HG03103 (cell line): ENCODE results near the gene EYA4.

ENCODE experiments used
- ATAC-seq: cut with Tn5 transposase; IDR thresholded peaks from one replicate; pipeline ENCODE4 v1.9.1; 2021; ENCODE audit warnings: low read depth; ENCODE audit not compliant: unreplicated experiment

EYA4 gene

GRCh38 chr6:133432021-133432989, 191.1 kb downstream of the EYA4 start:
- ATAC-seq, result no peak

GRCh38 chr6:133435065-133435728, 194.0 kb downstream of the EYA4 start:
- no peak for ATAC-seq

- ATAC-seq, result no peak
These were observed 195.5 kb downstream of the EYA4 start for GRCh38 chr6:133436652-133437051.

- no peak for ATAC-seq
These were observed 200.3 kb downstream of the EYA4 start for GRCh38 chr6:133441491-133441890.

DNA sequence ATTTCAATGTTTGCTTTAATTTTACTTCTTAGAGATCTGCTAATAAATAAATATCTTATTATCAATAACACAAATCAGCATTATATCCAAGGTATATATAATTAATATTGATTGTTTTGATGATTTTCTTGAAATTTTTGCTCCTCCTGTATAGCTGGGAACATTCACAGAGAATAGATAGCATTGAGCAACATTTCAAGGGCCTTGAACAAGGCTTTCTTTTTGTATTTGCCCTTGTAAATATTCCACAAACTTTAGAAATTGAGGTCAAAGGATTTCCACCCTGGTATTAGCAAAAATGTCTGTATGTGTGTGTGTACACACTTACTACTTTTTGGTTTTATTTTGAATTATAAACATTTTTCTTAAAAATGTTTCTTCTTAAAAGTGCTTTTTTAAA, 205.6 kb downstream of the EYA4 start:
- ATAC-seq, result no peak

DNA sequence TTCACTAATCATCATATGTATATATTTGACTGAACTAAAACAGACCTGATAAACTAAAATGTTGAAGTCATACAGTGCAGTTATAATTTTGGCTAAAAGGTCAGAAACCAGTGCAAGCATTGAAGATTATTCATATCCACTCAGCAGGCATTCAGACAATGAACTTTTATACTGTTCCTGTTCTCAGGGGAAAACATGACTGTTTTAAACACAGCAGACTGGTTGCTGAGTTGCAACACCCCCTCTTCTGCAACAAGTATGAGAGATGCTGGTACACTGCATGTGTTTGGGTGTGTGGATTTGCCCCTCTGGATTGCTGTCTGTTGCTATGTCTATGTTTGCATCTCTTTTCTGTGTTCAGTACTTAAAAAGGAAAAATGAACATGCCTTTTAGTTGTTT, 206.8 kb downstream of the EYA4 start:
- no peak for ATAC-seq

- ATAC-seq, result no peak
These were observed 215.3 kb downstream of the EYA4 start for GRCh38 chr6:133456439-133456838.

DNA sequence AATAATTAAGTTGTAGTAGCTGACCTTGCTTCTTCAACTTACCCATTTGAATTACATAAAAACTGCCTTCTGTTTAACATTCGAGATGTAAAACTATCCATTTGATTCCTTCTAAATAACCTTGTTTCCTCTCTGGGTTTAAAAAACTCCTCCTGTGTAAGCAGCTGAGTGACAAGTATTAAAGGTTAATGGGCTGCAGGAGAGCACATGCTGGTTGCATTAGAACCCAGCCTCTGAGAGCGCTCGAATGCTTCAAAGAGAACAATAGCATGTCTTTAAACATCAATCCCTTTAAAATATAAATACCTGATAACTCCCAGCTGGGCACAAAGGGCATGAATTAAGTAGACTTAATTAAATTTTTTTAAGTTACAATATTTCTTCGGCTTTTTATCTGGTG, 215.8 kb downstream of the EYA4 start:
- no peak for ATAC-seq

DNA sequence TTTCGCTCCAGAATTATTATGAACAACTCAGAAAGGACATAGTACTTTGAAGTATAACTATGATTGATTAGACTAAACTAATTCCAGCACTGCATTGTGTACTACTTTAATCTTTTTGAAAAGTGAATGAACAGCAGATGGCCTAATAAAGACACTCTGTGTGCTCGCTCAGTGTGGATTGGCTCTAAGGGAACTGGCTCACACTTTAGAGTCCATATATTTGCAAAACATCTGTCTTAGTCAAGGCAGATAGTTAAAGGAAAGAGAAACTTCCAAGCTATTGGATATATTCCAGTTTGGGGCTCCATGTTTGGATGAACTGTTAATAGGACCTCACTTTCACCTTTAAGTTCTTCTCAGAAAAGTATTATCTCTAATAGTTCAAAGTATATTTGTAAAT, 218.9 kb downstream of the EYA4 start:
- ATAC-seq, result no peak

DNA sequence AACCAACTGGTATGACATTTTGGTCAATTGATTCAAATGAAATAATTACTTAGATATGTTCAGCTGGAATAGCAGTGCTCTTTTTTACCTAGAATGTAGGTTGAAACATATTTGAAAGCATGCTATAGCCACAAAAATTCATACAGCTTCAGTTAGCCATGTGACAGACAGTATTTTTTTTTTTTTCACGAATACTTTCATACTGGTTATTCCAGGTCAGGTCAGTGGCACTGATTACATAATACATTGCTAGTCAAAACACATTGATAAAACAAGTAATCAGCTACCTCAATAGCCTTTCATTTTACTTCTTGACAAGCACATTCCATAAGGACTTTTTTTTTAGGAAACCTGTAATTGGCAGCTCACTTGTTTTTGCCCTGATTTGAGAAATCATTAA, 222.6 kb downstream of the EYA4 start:
- no peak for ATAC-seq

GRCh38 chr6:133466680-133467079, 225.5 kb downstream of the EYA4 start:
- no peak for ATAC-seq

DNA sequence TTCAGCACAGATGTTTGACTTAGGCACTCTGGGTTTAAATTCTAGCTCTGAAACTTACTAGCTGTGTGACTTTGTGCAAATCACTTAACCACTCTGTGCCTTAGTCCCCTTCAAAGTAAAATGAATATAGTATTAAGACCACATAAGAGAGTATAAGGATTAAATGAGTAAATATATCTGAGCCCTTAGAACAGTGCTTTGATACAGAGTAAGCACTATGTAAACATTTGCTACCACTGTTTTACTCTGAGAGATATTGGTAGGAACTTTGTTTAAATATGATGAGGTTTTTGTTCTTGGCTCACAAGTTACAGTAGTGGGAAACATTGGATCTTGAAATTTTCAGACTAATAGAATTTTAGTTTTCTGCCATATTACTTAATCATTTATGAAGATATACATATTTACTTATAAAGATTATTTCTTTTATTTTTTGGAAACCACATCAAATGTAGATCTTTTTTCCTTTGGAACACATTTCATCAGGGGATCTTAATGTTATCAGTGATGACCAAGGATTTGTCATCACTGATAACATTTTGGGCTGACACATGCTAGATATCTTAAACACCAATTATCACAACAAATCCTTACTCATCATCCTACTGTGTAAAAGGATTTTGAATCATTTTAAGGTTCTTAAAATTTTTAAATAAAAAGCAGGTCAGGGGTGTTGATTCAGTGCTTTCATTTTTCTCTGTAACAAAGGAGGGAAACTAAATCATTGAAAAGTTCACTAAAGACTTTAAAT, 226.2 kb downstream of the EYA4 start:
- no peak for ATAC-seq

- no peak for ATAC-seq
These were observed 226.8 kb downstream of the EYA4 start for GRCh38 chr6:133467982-133468380.

- ATAC-seq, result no peak
These were observed 227.4 kb downstream of the EYA4 start for GRCh38 chr6:133468591-133468990.

DNA sequence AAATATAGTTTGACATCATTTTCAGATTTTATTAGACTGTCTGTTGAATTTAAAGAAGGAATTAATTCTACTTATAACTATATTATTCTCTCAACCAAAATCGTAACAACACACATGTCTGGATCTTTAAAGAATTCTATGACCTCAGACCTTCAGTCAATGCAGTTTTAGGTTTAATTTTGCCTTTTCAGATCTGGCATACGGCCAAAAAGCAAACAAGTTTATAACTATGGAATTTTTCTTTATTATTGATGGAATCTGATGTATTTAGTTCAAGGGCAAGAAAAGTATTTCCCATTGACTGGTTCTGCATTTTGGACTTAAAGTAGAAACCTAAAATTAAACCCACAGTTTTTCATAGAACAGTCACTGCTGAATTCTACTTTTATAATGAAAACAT, 233.4 kb downstream of the EYA4 start:
- no peak for ATAC-seq

DNA sequence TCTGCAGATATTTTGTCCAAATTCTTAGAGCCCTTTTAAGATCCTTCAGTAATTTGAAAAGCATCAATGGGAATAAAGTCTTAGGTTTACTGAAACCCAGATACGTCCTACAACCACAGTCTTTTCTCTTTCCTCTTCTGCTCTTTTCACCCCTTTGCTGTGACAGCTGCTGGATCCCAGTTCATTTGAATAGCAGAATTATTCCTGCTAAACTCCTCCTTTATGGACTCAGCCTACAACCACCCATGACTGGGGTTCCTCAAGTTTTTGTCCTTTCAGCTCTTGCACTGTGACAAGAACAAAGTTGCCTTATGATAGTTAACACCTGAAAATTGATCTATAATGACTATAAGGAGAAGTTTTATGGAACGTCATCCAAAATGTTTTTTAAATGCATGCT, 237.5 kb downstream of the EYA4 start:
- ATAC-seq, result no peak

- ATAC-seq, result no peak
These were observed 246.0 kb downstream of the EYA4 start for GRCh38 chr6:133487174-133487573.

DNA sequence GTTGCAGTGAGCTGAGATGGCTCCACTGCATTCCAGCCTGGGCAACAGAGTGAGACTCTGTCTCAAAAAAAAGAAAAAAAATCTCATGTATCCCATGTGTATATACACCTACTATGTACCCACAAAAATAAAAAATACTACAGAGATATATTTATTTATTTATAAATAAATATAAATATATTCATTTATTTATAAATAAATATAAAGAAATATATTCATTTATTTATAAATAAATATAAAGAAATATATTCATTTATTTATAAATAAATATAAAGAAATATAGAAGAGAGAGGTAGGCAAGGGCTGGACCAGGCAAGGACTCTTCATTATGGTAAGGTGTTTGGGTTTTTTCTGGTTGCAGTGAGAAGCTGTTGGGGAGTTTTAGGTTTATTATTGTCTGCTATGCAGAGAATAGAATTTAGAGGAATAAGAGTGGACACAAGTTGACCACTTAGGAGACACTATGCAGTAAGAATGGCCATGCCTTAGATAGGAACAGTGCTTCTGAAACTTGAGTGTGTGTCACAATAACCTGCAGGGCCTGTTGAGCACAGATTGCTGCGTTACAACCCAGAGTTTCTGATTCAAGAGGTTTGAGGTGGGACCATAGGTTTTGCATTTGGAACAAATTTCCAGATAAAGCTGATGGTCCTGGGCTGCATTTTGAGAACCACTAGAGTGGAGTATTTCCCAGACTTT, 254.2 kb downstream of the EYA4 start:
- no peak for ATAC-seq

GRCh38 chr6:133499662-133500061, 258.5 kb downstream of the EYA4 start:
- ATAC-seq, result no peak

DNA sequence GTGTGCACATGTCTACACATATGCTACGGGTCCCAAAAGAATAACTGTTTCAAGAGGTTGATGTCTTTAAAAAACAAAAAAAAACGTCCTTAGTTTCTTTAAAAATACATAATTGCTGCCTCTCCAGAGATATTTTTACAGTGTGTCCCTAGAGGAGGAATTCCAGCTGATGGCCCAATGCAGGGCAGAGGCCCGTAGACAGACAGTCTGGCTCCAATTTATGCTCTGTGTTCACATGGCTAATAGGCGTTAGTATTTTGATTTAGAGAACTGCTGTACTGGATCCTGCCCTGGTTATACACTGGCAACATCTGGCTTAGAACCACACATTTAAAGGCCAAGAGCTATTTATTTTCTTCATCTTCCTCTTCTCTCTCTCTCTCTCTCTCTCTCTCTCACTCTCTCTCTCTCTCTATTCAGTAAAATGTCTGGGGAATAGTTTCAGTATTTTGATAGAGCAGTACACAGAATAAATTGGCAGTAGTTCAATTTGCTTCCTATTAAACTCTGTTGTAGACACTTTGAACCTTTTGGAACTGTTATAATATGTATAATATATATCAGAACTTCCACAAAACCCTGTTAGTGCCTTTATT, 260.6 kb downstream of the EYA4 start:
- ATAC-seq, result no peak
